Osteoblast (primary cell): Measurements from ENCODE around the gene KRTAP10-11. TPM values are rescaled to one million over a fixed set of nuclear protein-coding genes. Genes with fewer than 3 reads are reported as not detected.
A peak's percentile ranks its signal among the peaks of the same experiment; 100 is the strongest.

Experiments used
- DNase-seq: peaks from one replicate; pipeline ENCODE4 v3.0.0; 2011; ENCODE audit warnings: low spot score, mixed read lengths; ENCODE audit not compliant: insufficient read length; ENCODE audit errors: missing footprints
- H2AFZ ChIP-seq: 2 replicates; pipeline ENCODE4 v1.6.0; 2011; ENCODE audit warnings: mild to moderate bottlenecking, low read length
- H3K27ac ChIP-seq: 2 replicates; pipeline ENCODE4 v1.5.1; 2011; ENCODE audit warnings: mild to moderate bottlenecking, low read depth, low read length, moderate library complexity
- H3K27me3 ChIP-seq: 2 replicates; pipeline ENCODE4 v1.6.0; 2012; ENCODE audit warnings: mild to moderate bottlenecking, control low read depth, inconsistent platforms, low read length, moderate library complexity; ENCODE audit not compliant: insufficient read depth
- H3K36me3 ChIP-seq: 2 replicates; pipeline ENCODE4 v1.5.1; 2011; ENCODE audit warnings: mild to moderate bottlenecking, low read length, control low read depth, moderate library complexity; ENCODE audit not compliant: insufficient read depth
- H3K4me1 ChIP-seq: 2 replicates; pipeline ENCODE4 v1.5.1; 2011; ENCODE audit warnings: mild to moderate bottlenecking, low read length, control low read depth, moderate library complexity; ENCODE audit not compliant: insufficient read depth
- H3K4me2 ChIP-seq: 2 replicates; pipeline ENCODE4 v1.6.0; 2011; ENCODE audit warnings: mild to moderate bottlenecking, low read length; ENCODE audit not compliant: insufficient read depth
- H3K4me3 ChIP-seq: fragments of 200-600 bp; sonication (generic); 3 replicates; pipeline ENCODE4 v1.5.1; 2012; ENCODE audit warnings: mild to moderate bottlenecking, low read length, inconsistent platforms; ENCODE audit not compliant: insufficient read depth
- H3K79me2 ChIP-seq: 2 replicates; pipeline ENCODE4 v1.6.0; 2012; ENCODE audit warnings: mild to moderate bottlenecking, low read length, control low read depth, inconsistent platforms; ENCODE audit not compliant: insufficient read depth
- H3K9me3 ChIP-seq: 2 replicates; pipeline ENCODE4 v1.5.1; 2011; ENCODE audit warnings: low read depth, low read length, control low read depth
- H4K20me1 ChIP-seq: 2 replicates; pipeline ENCODE4 v1.6.0; 2012; ENCODE audit warnings: mild to moderate bottlenecking, low read length, control low read depth; ENCODE audit not compliant: insufficient read depth
- total RNA-seq: library from RNA; depleted of rRNA; stranded (reverse); fragments of >200 nt; gene quantifications from 2 replicates; pipeline ENCODE4 v1.2.3, GENCODE V29; 2012
- TF ChIP-seq, protein P1 (sequence below): IDR thresholded peaks from 2 replicates; pipeline ENCODE4 v1.5.1; 2011; ENCODE audit warnings: mild to moderate bottlenecking, low read depth, low read length, moderate library complexity; ENCODE audit errors: extremely low read depth

KRTAP10-11 gene
- total RNA-seq, 1 donor = not detected

DNA sequence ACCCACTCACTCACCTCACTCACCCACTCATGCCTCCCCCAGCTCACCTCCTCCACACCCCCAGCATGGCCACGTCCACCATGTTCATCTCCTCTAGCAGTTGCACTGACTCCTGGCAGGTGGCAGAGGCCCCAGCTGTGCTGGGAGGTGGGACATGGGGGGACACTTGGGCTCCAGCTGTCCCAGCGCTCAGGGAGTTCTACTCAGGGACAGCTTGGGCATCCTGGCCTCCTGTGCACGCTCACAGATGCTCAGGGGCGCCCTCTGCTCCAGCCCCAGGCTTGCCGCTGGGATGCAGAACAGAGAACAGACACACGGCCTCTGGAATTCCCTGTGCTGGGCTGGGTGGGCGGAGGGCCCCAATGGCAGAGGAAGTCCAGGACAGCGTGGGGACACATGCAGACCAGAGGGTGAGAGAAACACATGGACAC lies 29.1 kb upstream of the KRTAP10-11 start:
- H3K4me2 ChIP-seq = no peak overlapping the region
- no peaks in the 10 kb centered on the region for H3K27me3 ChIP-seq
- no peaks in the 10 kb centered on the region for H3K4me1 ChIP-seq
- DNase-seq = no peak
- no peaks in the 10 kb centered on the region for H3K79me2 ChIP-seq
- H3K4me3 ChIP-seq = no peak overlapping the region
- TF ChIP-seq, protein P1, sequence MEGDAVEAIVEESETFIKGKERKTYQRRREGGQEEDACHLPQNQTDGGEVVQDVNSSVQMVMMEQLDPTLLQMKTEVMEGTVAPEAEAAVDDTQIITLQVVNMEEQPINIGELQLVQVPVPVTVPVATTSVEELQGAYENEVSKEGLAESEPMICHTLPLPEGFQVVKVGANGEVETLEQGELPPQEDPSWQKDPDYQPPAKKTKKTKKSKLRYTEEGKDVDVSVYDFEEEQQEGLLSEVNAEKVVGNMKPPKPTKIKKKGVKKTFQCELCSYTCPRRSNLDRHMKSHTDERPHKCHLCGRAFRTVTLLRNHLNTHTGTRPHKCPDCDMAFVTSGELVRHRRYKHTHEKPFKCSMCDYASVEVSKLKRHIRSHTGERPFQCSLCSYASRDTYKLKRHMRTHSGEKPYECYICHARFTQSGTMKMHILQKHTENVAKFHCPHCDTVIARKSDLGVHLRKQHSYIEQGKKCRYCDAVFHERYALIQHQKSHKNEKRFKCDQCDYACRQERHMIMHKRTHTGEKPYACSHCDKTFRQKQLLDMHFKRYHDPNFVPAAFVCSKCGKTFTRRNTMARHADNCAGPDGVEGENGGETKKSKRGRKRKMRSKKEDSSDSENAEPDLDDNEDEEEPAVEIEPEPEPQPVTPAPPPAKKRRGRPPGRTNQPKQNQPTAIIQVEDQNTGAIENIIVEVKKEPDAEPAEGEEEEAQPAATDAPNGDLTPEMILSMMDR = no peak
- H3K27ac ChIP-seq = no peak overlapping the region
- no peaks in the 10 kb centered on the region for H4K20me1 ChIP-seq
- H3K36me3 ChIP-seq = no peaks in the 10 kb centered on the region
- H3K9me3 ChIP-seq = no peaks in the 10 kb centered on the region
- H2AFZ ChIP-seq = no peak overlapping the region

DNA sequence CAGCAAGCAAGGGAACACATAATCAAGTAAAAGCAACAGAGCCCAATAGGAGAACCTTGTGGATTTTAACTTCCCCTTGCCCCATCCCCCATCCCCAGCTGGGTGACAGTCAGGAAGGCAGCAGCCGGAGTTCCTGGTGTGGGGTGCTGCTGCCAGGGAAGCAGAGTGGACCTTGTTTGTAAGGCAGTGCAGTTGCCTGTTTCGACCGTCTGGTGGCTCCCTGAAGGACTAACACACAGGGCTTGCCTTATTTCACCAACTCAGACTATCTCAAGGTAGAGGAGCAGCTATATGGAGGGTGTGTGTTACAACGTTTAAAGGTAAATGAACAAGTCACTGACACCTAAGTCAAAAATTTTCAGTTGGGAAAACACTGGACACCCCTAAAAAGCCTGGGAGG lies 27.7 kb upstream of the KRTAP10-11 start:
- Histone ChIP-seq H3K27me3 (no peaks in the 10 kb centered on the region), H3K4me2 (no peak overlapping the region), H3K36me3 (no peaks in the 10 kb centered on the region), H3K79me2 (no peaks in the 10 kb centered on the region), H3K4me1 (no peaks in the 10 kb centered on the region), H2AFZ (no peak overlapping the region), H3K4me3 (no peak overlapping the region), H3K9me3 (no peaks in the 10 kb centered on the region), H3K27ac (no peak overlapping the region), H4K20me1 (no peaks in the 10 kb centered on the region)
- TF ChIP-seq, protein P1 = peak; percentile 29
- no peak for DNase-seq

DNA sequence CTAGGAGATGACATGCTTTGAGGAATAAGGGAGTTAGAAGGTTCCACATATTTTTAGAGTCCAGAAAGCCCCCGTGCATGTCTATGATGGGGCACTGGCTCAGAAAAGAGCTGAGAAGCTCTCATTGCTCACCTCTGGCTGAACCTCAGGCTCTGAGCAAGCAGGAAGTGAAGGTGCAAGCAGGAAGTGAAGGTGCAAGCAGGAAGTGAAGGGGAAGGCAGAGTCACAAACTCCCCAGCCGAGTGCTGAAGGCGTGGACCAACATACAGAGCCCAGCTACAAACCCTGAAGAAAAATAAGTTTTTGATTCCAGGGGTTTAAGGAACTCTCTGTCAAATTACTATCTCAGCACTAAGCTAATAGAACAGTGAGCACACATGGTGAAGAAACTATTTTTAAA lies 27.3 kb upstream of the KRTAP10-11 start:
- H3K9me3 ChIP-seq = no peaks in the 10 kb centered on the region
- H3K4me1 ChIP-seq = no peaks in the 10 kb centered on the region
- no peaks in the 10 kb centered on the region for H3K27me3 ChIP-seq
- no peak for DNase-seq
- no peaks in the 10 kb centered on the region for H3K79me2 ChIP-seq
- H3K36me3 ChIP-seq = no peaks in the 10 kb centered on the region
- H2AFZ ChIP-seq = no peak overlapping the region
- no peak overlapping the region for H3K4me2 ChIP-seq
- H3K4me3 ChIP-seq = no peak overlapping the region
- no peaks in the 10 kb centered on the region for H4K20me1 ChIP-seq
- H3K27ac ChIP-seq = no peak overlapping the region
- TF ChIP-seq, protein P1 = no peak

DNA sequence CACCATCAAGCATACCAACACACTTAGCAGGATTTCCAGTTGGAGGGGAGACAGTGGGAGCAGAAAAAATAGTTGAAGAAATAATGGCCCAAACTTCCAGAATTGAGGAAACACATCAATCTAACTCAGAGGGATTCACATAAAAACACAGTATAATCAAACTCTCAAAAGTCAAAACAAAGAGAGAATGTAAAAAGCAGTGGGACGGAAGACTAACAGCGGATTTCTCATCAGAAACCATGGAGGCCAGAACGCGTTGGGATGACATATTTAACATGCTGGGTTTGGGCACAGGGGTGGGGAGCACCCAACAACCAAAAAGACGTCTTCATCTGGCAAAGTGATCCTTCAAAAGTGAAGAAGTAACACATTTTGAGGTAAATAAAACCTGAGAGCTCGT lies 26.3 kb upstream of the KRTAP10-11 start:
- no peaks in the 10 kb centered on the region for H3K4me1 ChIP-seq
- H2AFZ ChIP-seq = no peak overlapping the region
- no peaks in the 10 kb centered on the region for H4K20me1 ChIP-seq
- no peak overlapping the region for H3K27ac ChIP-seq
- TF ChIP-seq, protein P1 = no peak
- no peaks in the 10 kb centered on the region for H3K9me3 ChIP-seq
- H3K36me3 ChIP-seq = no peaks in the 10 kb centered on the region
- no peaks in the 10 kb centered on the region for H3K27me3 ChIP-seq
- no peaks in the 10 kb centered on the region for H3K79me2 ChIP-seq
- no peak overlapping the region for H3K4me3 ChIP-seq
- H3K4me2 ChIP-seq = no peak overlapping the region
- DNase-seq = no peak
